K562 (cell line): ENCODE results near the gene IGF1R. TPM values are rescaled to one million over a fixed set of nuclear protein-coding genes. Genes with fewer than 3 reads are reported as not detected.

ENCODE experiments used
- ATAC-seq: fragments of 200-7000 bp; cut with Tn5 transposase; 3 replicates; pipeline ENCODE4 v1.9.1; 2020; ENCODE audit warnings: moderate library complexity
- BruUV-seq: library from RNA; stranded (reverse); fragments of 400-500 nt; replicated peaks from 2 replicates; lab custom pipeline; 2021; lab: Mats Ljungman, UMichigan
- CTCF ChIA-PET: fragments of 300-600 bp; formaldehyde crosslinking; extraction: SDS; loops from one replicate; lab custom pipeline; 2021; ENCODE audit warnings: low intra/inter-chr PET ratio; lab: Yijun Ruan, JAX
- POLR2A ChIA-PET: fragments of 300-600, 350-650 bp; sonication (Branson Sonifier 250); formaldehyde crosslinking; extraction: SDS; loops from one replicate; lab custom pipeline; 2021; ENCODE audit warnings: antibody characterized with exemption, inconsistent platforms; lab: Yijun Ruan, JAX
- DNase-seq, 4 experiments: peaks; one replicate each; pipeline versions ENCODE4 v3.0.0 to v3.0.0-alpha.2; 2011 to 2018; ENCODE audit warnings: low spot score in 3 of 4, mixed read lengths in 3 of 4; ENCODE audit errors: extremely low read depth in 1 of 4
- FAIRE-seq: peaks from 2 replicates; lab custom pipeline; 2011; peaks lifted over from hg19 to GRCh38; lab: Jason Lieb, UNC
- H2AFZ ChIP-seq: 2 replicates; pipeline ENCODE4 v1.6.0; 2011; ENCODE audit warnings: low read depth, low read length, control low read depth, inconsistent platforms
- H3K27ac ChIP-seq: fragments of 200-600 bp; 3 replicates; pipeline ENCODE4 v1.8.0; 2011; ENCODE audit warnings: low read depth, mild to moderate bottlenecking, control low read depth, inconsistent platforms, low read length, moderate library complexity, mixed read lengths; ENCODE audit errors: extremely low read depth
- H3K27me3 ChIP-seq, 2 experiments: fragments of 300-600 bp in 1 of 2; 2 replicates in 1 of 2; 3 replicates in 1 of 2; pipeline versions ENCODE4 v1.6.0 to v1.8.0; 2011; ENCODE audit warnings: inconsistent platforms in 2 of 2, low read length in 2 of 2, mild to moderate bottlenecking in 1 of 2, mixed read lengths in 1 of 2, moderate library complexity in 1 of 2; ENCODE audit not compliant: control insufficient read depth in 2 of 2, insufficient read depth in 2 of 2
- H3K36me3 ChIP-seq: fragments of 300-600 bp; 3 replicates; pipeline ENCODE4 v1.8.0; 2011; ENCODE audit warnings: mild to moderate bottlenecking, low read length, inconsistent platforms; ENCODE audit not compliant: control insufficient read depth, insufficient read depth
- H3K4me1 ChIP-seq, 2 experiments: fragments of 200-600 bp in 1 of 2; replicated peaks in 1 of 2; 2 replicates in 1 of 2; 3 replicates in 1 of 2; pipeline versions ENCODE4 v1.5.1 to v1.8.0; 2011; ENCODE audit warnings: inconsistent platforms in 2 of 2, low read length in 2 of 2, mild to moderate bottlenecking in 1 of 2, mixed read lengths in 1 of 2, moderate library complexity in 1 of 2; ENCODE audit not compliant: control insufficient read depth in 2 of 2, insufficient read depth in 2 of 2
- H3K4me2 ChIP-seq: 2 replicates; pipeline ENCODE4 v1.6.1; 2011; ENCODE audit warnings: low read length, control low read depth, inconsistent platforms, mixed read lengths; ENCODE audit not compliant: insufficient read depth
- H3K4me3 ChIP-seq: fragments of 200-600 bp; sonication (generic), shearing (Covaris generic); 2 replicates; pipeline ENCODE4 v1.5.1; 2016; ENCODE audit warnings: control low read depth, inconsistent platforms
- H3K79me2 ChIP-seq: fragments of 200-600 bp; 3 replicates; pipeline ENCODE4 v1.8.0; 2011; ENCODE audit warnings: low read length, inconsistent platforms; ENCODE audit not compliant: control insufficient read depth, insufficient read depth
- H3K9ac ChIP-seq, 2 experiments: 2 replicates each; pipeline versions ENCODE4 v1.6.0 to v1.6.1; 2011; ENCODE audit warnings: low read depth in 2 of 2, low read length in 2 of 2, control low read depth in 1 of 2, inconsistent platforms in 1 of 2, mild to moderate bottlenecking in 1 of 2, mixed read lengths in 1 of 2; ENCODE audit not compliant: insufficient read depth in 1 of 2
- H3K9me1 ChIP-seq: one replicate; pipeline ENCODE4 v1.6.0; 2011; ENCODE audit warnings: inconsistent platforms, mild to moderate bottlenecking, low read length, moderate library complexity; ENCODE audit not compliant: control insufficient read depth, insufficient read depth
- H3K9me3 ChIP-seq: replicated peaks from 2 replicates; pipeline ENCODE4 v1.5.1; 2011; ENCODE audit warnings: low read depth, low read length, inconsistent platforms; ENCODE audit not compliant: control insufficient read depth, insufficient read depth
- H4K20me1 ChIP-seq: replicated peaks from 2 replicates; pipeline ENCODE4 v1.6.1; 2011; ENCODE audit warnings: low read length, inconsistent platforms, mixed read lengths; ENCODE audit not compliant: control insufficient read depth, insufficient read depth
- CAMTA2 ChIP-seq: fragments of 250-450 bp; sonication (Bioruptor Pico); conservative IDR thresholded peaks from 2 replicates; pipeline ENCODE4 v1.5.1; 2022
- DLX4 ChIP-seq: fragments of 250-450 bp; sonication (Bioruptor Pico); IDR thresholded peaks from 2 replicates; pipeline ENCODE4 v1.6.1; 2021; ENCODE audit warnings: mild to moderate bottlenecking
- ELF4 ChIP-seq: fragments of 450-650 bp; formaldehyde crosslinking; IDR thresholded peaks from 2 replicates; pipeline ENCODE4 v1.4.0; 2022; ENCODE audit warnings: missing genetic modification characterization
- EP300 ChIP-seq: IDR thresholded peaks from 2 replicates; pipeline ENCODE4 v1.6.1; 2012; ENCODE audit warnings: low read length, improper control_type of control experiment
- GABPB1 ChIP-seq: sonication (generic); formaldehyde crosslinking; IDR thresholded peaks from 2 replicates; pipeline ENCODE4 v1.8.0; 2022; ENCODE audit warnings: mild to moderate bottlenecking, missing genetic modification reagents
- HDAC8 ChIP-seq: fragments of 450-650 bp; IDR thresholded peaks from 2 replicates; pipeline ENCODE4 v1.6.1; 2016; ENCODE audit warnings: mild to moderate bottlenecking, missing genetic modification characterization, moderate library complexity, missing compliant biosample characterization
- NFE2L1 ChIP-seq: fragments of 450-650 bp; IDR thresholded peaks from 2 replicates; pipeline ENCODE4 v1.6.1; 2016; ENCODE audit warnings: missing genetic modification characterization, low read depth, mild to moderate bottlenecking, missing compliant biosample characterization, moderate library complexity, borderline replicate concordance
- NR2C2 ChIP-seq, 2 experiments: fragments of 200-800 bp in 1 of 2; sonication (Bioruptor generic) in 1 of 2; sonication (generic) in 1 of 2; formaldehyde crosslinking in 1 of 2; IDR thresholded peaks; 2 replicates each; pipeline versions ENCODE4 v1.6.1 to v1.8.0; 2016 to 2022; ENCODE audit warnings: mild to moderate bottlenecking in 1 of 2, missing compliant biosample characterization in 1 of 2, missing genetic modification characterization in 1 of 2, missing genetic modification reagents in 1 of 2
- RHOXF2B ChIP-seq: fragments of 250-450 bp; sonication (Bioruptor Pico); conservative IDR thresholded peaks from 2 replicates; pipeline ENCODE4 v1.5.1; 2021
- TCF7 ChIP-seq: sonication (generic); IDR thresholded peaks from 2 replicates; pipeline ENCODE4 v1.6.1; 2016; ENCODE audit warnings: antibody characterized with exemption, borderline replicate concordance
- TCF7L2 ChIP-seq: fragments of 150-350 bp; IDR thresholded peaks from 2 replicates; pipeline ENCODE4 v1.6.1; 2016; ENCODE audit warnings: low read depth, mild to moderate bottlenecking, low read length, moderate library complexity
- ZHX1 ChIP-seq: fragments of 150-350 bp; conservative IDR thresholded peaks from 2 replicates; pipeline ENCODE4 v1.6.1; 2014; ENCODE audit warnings: low read length
- ZNF212 ChIP-seq: fragments of 450-650 bp; formaldehyde crosslinking; IDR thresholded peaks from 2 replicates; pipeline ENCODE4 v1.4.0; 2020; ENCODE audit warnings: mild to moderate bottlenecking
- WGBS: fragments of 100-300 bp; shearing (Covaris generic); methylation state at CpG from one replicate; pipeline ENCODE4 v1.1.6; 2016; ENCODE audit warnings: low coverage, mixed read lengths; ENCODE audit not compliant: insufficient coverage; ENCODE audit errors: missing lambda C conversion rate; 5-methylcytosine and 5-hydroxymethylcytosine counted together
- in situ Hi-C: fragments of 300-500 bp; cut with MboI; formaldehyde crosslinking; loops from 4 replicates; pipeline ENCODE4 v1.15.0; 2018; ENCODE audit warnings: inconsistent platforms, mixed read lengths
- intact Hi-C: fragments of 100-400 bp; cut with micrococcal nuclease; formaldehyde crosslinking; loops from 2 replicates; pipeline ENCODE4 v1.14.2; 2022
- polyA plus RNA-seq, 8 experiments: library from polyadenylated mRNA; depleted of rRNA in 4 of 8; stranded (reverse) in 5 of 8; unstranded in 3 of 8; fragments of >200 nt; fragmentation: Nextera tagmentation in 2 of 8; fragmentation: Illumina TruSeq in 1 of 8; extraction: Ambion mirVana in 2 of 8; extraction: Trizol in 1 of 8; gene quantifications; 2 replicates each; pipeline versions ENCODE4 v1.2.1 to v1.2.3, GENCODE V29; 2011 to 2014; ENCODE audit warnings: inconsistent platforms in 1 of 8, missing spikeins in 1 of 8
- total RNA-seq, 7 experiments: library from RNA; depleted of rRNA in 6 of 7; stranded (reverse); fragments of >200 nt in 6 of 7; fragmentation: Illumina TruSeq in 2 of 7; extraction: Trizol in 2 of 7; gene quantifications; 2 replicates each; pipeline versions ENCODE4 v1.2.1 to v1.2.3, GENCODE V29; 2011 to 2021; ENCODE audit warnings: low replicate concordance in 1 of 7

The IGF1R gene
- total and polyA plus RNA-seq, 9 of the 15 experiments (the other 6 are each of a cell fraction or from before 2014, with no cell fraction given) = 0.35 to 8.0 (median 1.6) TPM

- TF ChIP-seq ELF4 = no peak
- no peak for TF ChIP-seq TCF7
- TF ChIP-seq ZNF212 (CRISPR knock-in tag) = no peak
- TF ChIP-seq ZHX1 = no peak
- TF ChIP-seq NFE2L1 (tag) = no peak
- TF ChIP-seq CAMTA2 (CRISPR knock-in tag) = no peak
- no peak for TF ChIP-seq GABPB1 (CRISPR knock-in tag)
- TF ChIP-seq RHOXF2B (CRISPR knock-in tag) = no peak
- TF ChIP-seq TCF7L2 = no peak
- no peak for TF ChIP-seq NR2C2 (CRISPR knock-in tag; IDR thresholded peaks at IDR 0.05)
- no peak for TF ChIP-seq NR2C2 (tag; IDR thresholded peaks at IDR 0.05)
- no peak for TF ChIP-seq DLX4 (CRISPR knock-in tag)
- no peak for TF ChIP-seq HDAC8 (tag)
- TF ChIP-seq EP300 = no peak
- H3K27me3 ChIP-seq = peaks cover 37 to 55% of the 10 kb centered on the region in 2 experiments
- no peaks in the 10 kb centered on the region for H3K9me1 ChIP-seq
- ATAC-seq (no peak), FAIRE-seq (no peak), DNase-seq (no peak)
- 0% methylated on average over 1 of the region's 1 CpG for WGBS
- peaks cover 0 to 8% of the 10 kb centered on the region in 2 experiments; a peak in 1 of 5 replicates for H3K4me1 ChIP-seq
- H3K27ac ChIP-seq = no peak overlapping the region
- ChIA-PET CTCF (no interaction called here), POLR2A (interaction anchor here (0.8 kb wide), 1 partner anchor 8 kb away, joined by 3 read pairs; no protein-coding TSS in a partner anchor)
- H3K4me3 ChIP-seq = no peak overlapping the region
- H3K9ac ChIP-seq = no peak overlapping the region
- no peak overlapping the region for H2AFZ ChIP-seq
- no peaks in the 10 kb centered on the region for H3K36me3 ChIP-seq
- intact Hi-C loops (no loop called here), in situ Hi-C loops (no loop called here)
- H3K79me2 ChIP-seq = no peaks in the 10 kb centered on the region
- H3K4me2 ChIP-seq = no peak overlapping the region
- no peaks in the 10 kb centered on the region for H3K9me3 ChIP-seq
- peaks cover 37% of the 10 kb centered on the region for H4K20me1 ChIP-seq
- no TSS peak for BruUV-seq
Observed at GRCh38 chr15:98856532-98856907, 208.2 kb downstream of the IGF1R start.
